Measurements from ENCODE around the gene SLC8A2.

The SLC8A2 gene

GRCh38 chr19:47432091-47432490, 39.6 kb downstream of the SLC8A2 start:
- no peak overlapping the region for H4K8ac ChIP-seq (ENCODE audit: low read depth, low read length)
- H3K79me2 ChIP-seq (ENCODE audit: control insufficient read depth, insufficient read depth, low read length), result no peaks in the 10 kb centered on the region
- no peak overlapping the region for H3K9ac ChIP-seq (ENCODE audit: low read length)
- no peak for DNase-seq
- H2BK5ac ChIP-seq (ENCODE audit: low read length), result no peak overlapping the region
- H3K4me1 ChIP-seq (ENCODE audit: control insufficient read depth, low read depth, low read length), result peaks cover 3% of the 10 kb centered on the region
- H3K18ac ChIP-seq (ENCODE audit: low read length), result no peak overlapping the region
- H2BK15ac ChIP-seq (replicated peaks; ENCODE audit: low read depth), result no peak overlapping the region
- H2BK120ac ChIP-seq (ENCODE audit: low read depth, low read length), result no peak overlapping the region
- H2AK5ac ChIP-seq (ENCODE audit: low read length), result no peak overlapping the region
- no peak overlapping the region for H3K56ac ChIP-seq (ENCODE audit: low read length)
- H3K27ac ChIP-seq (ENCODE audit: low read depth, low read length), result no peak overlapping the region
- no CpG with 5 or more reads among the region's 18 CpGs for WGBS (ENCODE audit: extremely low coverage, insufficient coverage, low lambda C conversion rate)
- no peaks in the 10 kb centered on the region for H3K79me1 ChIP-seq (ENCODE audit: low read length)
- no peaks in the 10 kb centered on the region for H3K27me3 ChIP-seq (ENCODE audit: insufficient read depth, low read length, poor library complexity)
- no peak overlapping the region for H3K23ac ChIP-seq (ENCODE audit: low read length)
- H3K36me3 ChIP-seq (ENCODE audit: control insufficient read depth, insufficient read depth, low read length), result no peaks in the 10 kb centered on the region
- no peak overlapping the region for H4K5ac ChIP-seq (ENCODE audit: low read length)
- no peak overlapping the region for H3K4ac ChIP-seq (ENCODE audit: low read depth, low read length)
- no peak overlapping the region for H3K4me2 ChIP-seq (ENCODE audit: low read length)
- no peak overlapping the region for H3K4me3 ChIP-seq (ENCODE audit: low read length)

- peaks cover 3% of the 10 kb centered on the region for H3K4me1 ChIP-seq (ENCODE audit: control insufficient read depth, low read depth, low read length)
- no peak overlapping the region for H2BK120ac ChIP-seq (ENCODE audit: low read depth, low read length)
- peak overlapping the region; percentile 61 for H3K4me2 ChIP-seq (ENCODE audit: low read length)
- no peak overlapping the region for H2BK5ac ChIP-seq (ENCODE audit: low read length)
- no peak overlapping the region for H2BK15ac ChIP-seq (replicated peaks; ENCODE audit: low read depth)
- H3K4ac ChIP-seq (ENCODE audit: low read depth, low read length), result no peak overlapping the region
- H2AK5ac ChIP-seq (ENCODE audit: low read length), result no peak overlapping the region
- H3K36me3 ChIP-seq (ENCODE audit: control insufficient read depth, insufficient read depth, low read length), result no peaks in the 10 kb centered on the region
- H3K27me3 ChIP-seq (ENCODE audit: insufficient read depth, low read length, poor library complexity), result no peaks in the 10 kb centered on the region
- peak; percentile 71 for DNase-seq
- H3K18ac ChIP-seq (ENCODE audit: low read length), result no peak overlapping the region
- H4K8ac ChIP-seq (ENCODE audit: low read depth, low read length), result no peak overlapping the region
- peak overlapping the region; percentile 95 for H3K56ac ChIP-seq (ENCODE audit: low read length)
- no peaks in the 10 kb centered on the region for H3K79me2 ChIP-seq (ENCODE audit: control insufficient read depth, insufficient read depth, low read length)
- no CpG with 5 or more reads among the region's 69 CpGs for WGBS (ENCODE audit: extremely low coverage, insufficient coverage, low lambda C conversion rate)
- no peaks in the 10 kb centered on the region for H3K79me1 ChIP-seq (ENCODE audit: low read length)
- no peak overlapping the region for H3K4me3 ChIP-seq (ENCODE audit: low read length)
- peak overlapping the region; percentile 63 for H3K9ac ChIP-seq (ENCODE audit: low read length)
- H3K27ac ChIP-seq (ENCODE audit: low read depth, low read length), result no peak overlapping the region
- H3K23ac ChIP-seq (ENCODE audit: low read length), result peak overlapping the region; percentile 90
- no peak overlapping the region for H4K5ac ChIP-seq (ENCODE audit: low read length)
Observed at GRCh38 chr19:47430041-47430802, 41.5 kb downstream of the SLC8A2 start.

GRCh38 chr19:47429140-47429793, 42.4 kb downstream of the SLC8A2 start:
- Histone ChIP-seq H3K56ac (ENCODE audit: low read length) (peak overlapping the region; percentile 95), H2BK120ac (ENCODE audit: low read depth, low read length) (no peak overlapping the region), H2AK5ac (ENCODE audit: low read length) (no peak overlapping the region), H3K4ac (ENCODE audit: low read depth, low read length) (no peak overlapping the region), H2BK5ac (ENCODE audit: low read length) (no peak overlapping the region), H4K5ac (ENCODE audit: low read length) (no peak overlapping the region), H3K18ac (ENCODE audit: low read length) (no peak overlapping the region), H3K9ac (ENCODE audit: low read length) (peak overlapping the region; percentile 14), H3K4me3 (ENCODE audit: low read length) (no peak overlapping the region), H3K4me2 (ENCODE audit: low read length) (peak overlapping the region; percentile 2), H3K27ac (ENCODE audit: low read depth, low read length) (no peak overlapping the region), H4K8ac (ENCODE audit: low read depth, low read length) (no peak overlapping the region), H3K27me3 (ENCODE audit: insufficient read depth, low read length, poor library complexity) (no peaks in the 10 kb centered on the region), H3K36me3 (ENCODE audit: control insufficient read depth, insufficient read depth, low read length) (no peaks in the 10 kb centered on the region), H3K23ac (ENCODE audit: low read length) (no peak overlapping the region), H2BK15ac (replicated peaks; ENCODE audit: low read depth) (no peak overlapping the region), H3K79me2 (ENCODE audit: control insufficient read depth, insufficient read depth, low read length) (no peaks in the 10 kb centered on the region), H3K4me1 (ENCODE audit: control insufficient read depth, low read depth, low read length) (peaks cover 3% of the 10 kb centered on the region), H3K79me1 (ENCODE audit: low read length) (no peaks in the 10 kb centered on the region)
- peak; percentile 52 for DNase-seq
- no CpG with 5 or more reads among the region's 20 CpGs for WGBS (ENCODE audit: extremely low coverage, insufficient coverage, low lambda C conversion rate)

GRCh38 chr19:47428177-47428894, 43.4 kb downstream of the SLC8A2 start:
- H4K5ac ChIP-seq (ENCODE audit: low read length), result no peak overlapping the region
- peaks cover 4% of the 10 kb centered on the region for H3K4me1 ChIP-seq (ENCODE audit: control insufficient read depth, low read depth, low read length)
- H4K8ac ChIP-seq (ENCODE audit: low read depth, low read length), result no peak overlapping the region
- no peaks in the 10 kb centered on the region for H3K36me3 ChIP-seq (ENCODE audit: control insufficient read depth, insufficient read depth, low read length)
- H3K79me2 ChIP-seq (ENCODE audit: control insufficient read depth, insufficient read depth, low read length), result no peaks in the 10 kb centered on the region
- no peaks in the 10 kb centered on the region for H3K79me1 ChIP-seq (ENCODE audit: low read length)
- WGBS (ENCODE audit: extremely low coverage, insufficient coverage, low lambda C conversion rate), result no CpG with 5 or more reads among the region's 27 CpGs
- no peak overlapping the region for H2AK5ac ChIP-seq (ENCODE audit: low read length)
- no peak overlapping the region for H3K23ac ChIP-seq (ENCODE audit: low read length)
- no peak overlapping the region for H3K4me3 ChIP-seq (ENCODE audit: low read length)
- H3K27ac ChIP-seq (ENCODE audit: low read depth, low read length), result no peak overlapping the region
- H3K4me2 ChIP-seq (ENCODE audit: low read length), result peak overlapping the region; percentile 57
- H3K18ac ChIP-seq (ENCODE audit: low read length), result no peak overlapping the region
- H3K27me3 ChIP-seq (ENCODE audit: insufficient read depth, low read length, poor library complexity), result no peaks in the 10 kb centered on the region
- H2BK15ac ChIP-seq (replicated peaks; ENCODE audit: low read depth), result no peak overlapping the region
- no peak overlapping the region for H2BK120ac ChIP-seq (ENCODE audit: low read depth, low read length)
- no peak overlapping the region for H3K4ac ChIP-seq (ENCODE audit: low read depth, low read length)
- no peak overlapping the region for H2BK5ac ChIP-seq (ENCODE audit: low read length)
- peak overlapping the region; percentile 51 for H3K56ac ChIP-seq (ENCODE audit: low read length)
- peak overlapping the region; percentile 36 for H3K9ac ChIP-seq (ENCODE audit: low read length)
- DNase-seq, result peak; percentile 100

- Histone ChIP-seq H3K4me3 (ENCODE audit: low read length) (no peak overlapping the region), H2BK15ac (replicated peaks; ENCODE audit: low read depth) (no peak overlapping the region), H4K5ac (ENCODE audit: low read length) (no peak overlapping the region), H3K4ac (ENCODE audit: low read depth, low read length) (no peak overlapping the region), H3K9ac (ENCODE audit: low read length) (peak overlapping the region; percentile 63), H3K79me2 (ENCODE audit: control insufficient read depth, insufficient read depth, low read length) (no peaks in the 10 kb centered on the region), H2AK5ac (ENCODE audit: low read length) (no peak overlapping the region), H4K8ac (ENCODE audit: low read depth, low read length) (no peak overlapping the region), H3K56ac (ENCODE audit: low read length) (peak overlapping the region; percentile 85), H3K4me2 (ENCODE audit: low read length) (peak overlapping the region; percentile 34), H2BK120ac (ENCODE audit: low read depth, low read length) (no peak overlapping the region), H3K18ac (ENCODE audit: low read length) (no peak overlapping the region), H3K27me3 (ENCODE audit: insufficient read depth, low read length, poor library complexity) (no peaks in the 10 kb centered on the region), H3K36me3 (ENCODE audit: control insufficient read depth, insufficient read depth, low read length) (no peaks in the 10 kb centered on the region), H3K23ac (ENCODE audit: low read length) (no peak overlapping the region), H3K27ac (ENCODE audit: low read depth, low read length) (peak overlapping the region; percentile 22), H3K4me1 (ENCODE audit: control insufficient read depth, low read depth, low read length) (peaks cover 4% of the 10 kb centered on the region), H2BK5ac (ENCODE audit: low read length) (no peak overlapping the region), H3K79me1 (ENCODE audit: low read length) (no peaks in the 10 kb centered on the region)
- no CpG with 5 or more reads among the region's 17 CpGs for WGBS (ENCODE audit: extremely low coverage, insufficient coverage, low lambda C conversion rate)
- DNase-seq, result peak; percentile 94
Observed at GRCh38 chr19:47427241-47428176, 44.2 kb downstream of the SLC8A2 start.
